ENCODE measurements around the gene KCNQ1OT1.

DNA sequence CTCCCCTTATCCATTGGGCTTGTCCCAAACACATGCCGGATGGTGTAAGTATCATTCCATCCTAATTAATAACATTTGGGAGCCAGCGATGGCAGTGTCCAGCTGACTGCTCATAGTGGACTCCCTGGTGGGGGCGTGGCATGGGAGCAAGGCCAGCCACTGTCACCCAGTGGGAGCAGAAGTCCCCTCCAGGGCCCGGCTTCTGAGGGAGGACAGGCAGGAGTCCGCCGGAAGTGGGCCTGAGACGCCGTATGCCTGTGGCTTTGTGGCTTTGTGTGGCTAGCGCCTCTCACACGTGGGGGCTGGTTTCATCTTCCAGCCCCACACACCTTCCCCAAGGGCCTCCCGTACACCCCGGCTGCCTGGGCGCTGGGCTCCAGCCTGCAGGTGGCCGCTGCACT, 130.5 kb downstream of the KCNQ1OT1 start:
- TF ChIP-seq EP300 (IDR thresholded peaks at IDR 0.05), result no peak
- TF ChIP-seq, protein P1, sequence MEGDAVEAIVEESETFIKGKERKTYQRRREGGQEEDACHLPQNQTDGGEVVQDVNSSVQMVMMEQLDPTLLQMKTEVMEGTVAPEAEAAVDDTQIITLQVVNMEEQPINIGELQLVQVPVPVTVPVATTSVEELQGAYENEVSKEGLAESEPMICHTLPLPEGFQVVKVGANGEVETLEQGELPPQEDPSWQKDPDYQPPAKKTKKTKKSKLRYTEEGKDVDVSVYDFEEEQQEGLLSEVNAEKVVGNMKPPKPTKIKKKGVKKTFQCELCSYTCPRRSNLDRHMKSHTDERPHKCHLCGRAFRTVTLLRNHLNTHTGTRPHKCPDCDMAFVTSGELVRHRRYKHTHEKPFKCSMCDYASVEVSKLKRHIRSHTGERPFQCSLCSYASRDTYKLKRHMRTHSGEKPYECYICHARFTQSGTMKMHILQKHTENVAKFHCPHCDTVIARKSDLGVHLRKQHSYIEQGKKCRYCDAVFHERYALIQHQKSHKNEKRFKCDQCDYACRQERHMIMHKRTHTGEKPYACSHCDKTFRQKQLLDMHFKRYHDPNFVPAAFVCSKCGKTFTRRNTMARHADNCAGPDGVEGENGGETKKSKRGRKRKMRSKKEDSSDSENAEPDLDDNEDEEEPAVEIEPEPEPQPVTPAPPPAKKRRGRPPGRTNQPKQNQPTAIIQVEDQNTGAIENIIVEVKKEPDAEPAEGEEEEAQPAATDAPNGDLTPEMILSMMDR (IDR thresholded peaks at IDR 0.05), result no peak
